ENCODE measurements around the gene ACOT8.

DNA sequence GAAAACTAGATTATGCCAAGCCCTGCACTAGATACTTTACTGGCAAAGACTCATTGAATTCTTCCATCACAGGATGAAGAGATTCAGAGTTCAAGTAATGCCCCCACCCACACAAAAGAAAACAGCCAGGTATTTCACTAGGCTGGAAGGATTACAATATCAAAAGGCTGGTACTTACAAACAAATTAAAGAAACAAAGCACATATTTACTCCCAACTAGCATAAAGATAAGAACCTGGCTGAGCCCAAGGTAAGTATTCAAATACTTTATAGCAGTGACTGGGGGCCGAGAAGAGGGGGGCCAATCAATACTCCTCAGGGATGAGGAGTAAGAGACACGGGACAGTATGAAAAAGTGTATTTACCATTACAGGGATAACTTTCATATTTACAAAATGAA, 3.7 kb downstream of the ACOT8 start:
- TF ChIP-seq, protein P1, sequence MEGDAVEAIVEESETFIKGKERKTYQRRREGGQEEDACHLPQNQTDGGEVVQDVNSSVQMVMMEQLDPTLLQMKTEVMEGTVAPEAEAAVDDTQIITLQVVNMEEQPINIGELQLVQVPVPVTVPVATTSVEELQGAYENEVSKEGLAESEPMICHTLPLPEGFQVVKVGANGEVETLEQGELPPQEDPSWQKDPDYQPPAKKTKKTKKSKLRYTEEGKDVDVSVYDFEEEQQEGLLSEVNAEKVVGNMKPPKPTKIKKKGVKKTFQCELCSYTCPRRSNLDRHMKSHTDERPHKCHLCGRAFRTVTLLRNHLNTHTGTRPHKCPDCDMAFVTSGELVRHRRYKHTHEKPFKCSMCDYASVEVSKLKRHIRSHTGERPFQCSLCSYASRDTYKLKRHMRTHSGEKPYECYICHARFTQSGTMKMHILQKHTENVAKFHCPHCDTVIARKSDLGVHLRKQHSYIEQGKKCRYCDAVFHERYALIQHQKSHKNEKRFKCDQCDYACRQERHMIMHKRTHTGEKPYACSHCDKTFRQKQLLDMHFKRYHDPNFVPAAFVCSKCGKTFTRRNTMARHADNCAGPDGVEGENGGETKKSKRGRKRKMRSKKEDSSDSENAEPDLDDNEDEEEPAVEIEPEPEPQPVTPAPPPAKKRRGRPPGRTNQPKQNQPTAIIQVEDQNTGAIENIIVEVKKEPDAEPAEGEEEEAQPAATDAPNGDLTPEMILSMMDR (IDR thresholded peaks at IDR 0.05; ENCODE audit: low read depth, low read length): no peak
- TF ChIP-seq POLR2A (IDR thresholded peaks at IDR 0.05; ENCODE audit: extremely low read depth, insufficient read length): no peak
- TF ChIP-seq, protein P2, sequence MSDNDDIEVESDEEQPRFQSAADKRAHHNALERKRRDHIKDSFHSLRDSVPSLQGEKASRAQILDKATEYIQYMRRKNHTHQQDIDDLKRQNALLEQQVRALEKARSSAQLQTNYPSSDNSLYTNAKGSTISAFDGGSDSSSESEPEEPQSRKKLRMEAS (IDR thresholded peaks at IDR 0.05; ENCODE audit: low read depth, low read length): no peak
- TF ChIP-seq MYC (IDR thresholded peaks at IDR 0.05; ENCODE audit: low read depth, low read length): no peak
